ENCODE results near the gene RSAD1. TPM values are rescaled to one million over a fixed set of nuclear protein-coding genes. Genes with fewer than 3 reads are reported as not detected.

The RSAD1 gene
- total and polyA plus RNA-seq, 2 donors (not counting 3 experiments of a cell fraction or from before 2014, with no cell fraction given), result 20.3 to 35.5 TPM

DNA sequence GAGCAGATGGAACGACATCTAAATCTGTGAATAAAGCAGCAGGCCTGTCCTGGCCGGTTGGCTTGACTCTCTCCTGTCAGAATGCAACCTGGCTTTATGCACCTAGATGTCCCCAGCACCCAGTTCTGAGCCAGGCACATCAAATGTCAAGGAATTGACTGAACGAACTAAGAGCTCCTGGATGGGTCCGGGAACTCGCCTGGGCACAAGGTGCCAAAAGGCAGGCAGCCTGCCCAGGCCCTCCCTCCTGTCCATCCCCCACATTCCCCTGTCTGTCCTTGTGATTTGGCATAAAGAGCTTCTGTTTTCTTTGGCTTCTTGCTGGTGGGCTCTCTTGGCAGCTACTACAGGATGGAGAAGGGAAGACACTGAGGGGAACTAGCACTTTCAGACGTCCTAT lies 4.1 kb upstream of the RSAD1 start:
- Histone ChIP-seq H3K79me2 (ENCODE audit: control insufficient read depth, insufficient read depth, low read length) (peaks cover under 1% of the 10 kb centered on the region), H3K4me2 (ENCODE audit: insufficient read depth, low read length) (no peak overlapping the region), H3K4me3 (replicated peaks in 1 of 3; ENCODE audit: insufficient read depth in 1 of 3, low read depth in 1 of 3, low read length in 3 of 3) (no peak overlapping the region), H4K20me1 (replicated peaks; ENCODE audit: control insufficient read depth, extremely low read depth, insufficient read depth, low read length) (no peaks in the 10 kb centered on the region), H3K9ac (replicated peaks; ENCODE audit: extremely low read depth, insufficient read depth, low read length) (no peak overlapping the region), H2AFZ (ENCODE audit: low read depth, low read length) (no peak overlapping the region), H3K36me3 (ENCODE audit: control insufficient read depth in 2 of 2, extremely low read depth in 1 of 2, insufficient read depth in 2 of 2, low read length in 2 of 2) (no peaks in the 10 kb centered on the region), H3K9me1 (replicated peaks; ENCODE audit: control insufficient read depth, extremely low read depth, insufficient read depth, low read length) (no peaks in the 10 kb centered on the region), H3K4me1 (ENCODE audit: control insufficient read depth, extremely low read depth, insufficient read depth, low read length) (peaks cover 3% of the 10 kb centered on the region), H3K27me3 (ENCODE audit: control insufficient read depth in 2 of 2, insufficient read depth in 2 of 2, low read length in 2 of 2) (peaks cover 10 to 25% of the 10 kb centered on the region in 2 experiments), H3K9me3 (replicated peaks; ENCODE audit: control insufficient read depth, insufficient read depth, low read length) (no peaks in the 10 kb centered on the region), H3K27ac (ENCODE audit: insufficient read depth, low read depth, low read length) (no peak overlapping the region)
- TF ChIP-seq POLR2AphosphoS5 (IDR thresholded peaks at IDR 0.05; ENCODE audit: insufficient read depth, low read depth, low read length) (no peak), MYC (IDR thresholded peaks at IDR 0.05; ENCODE audit: low read depth, low read length) (no peak), POLR2A (IDR thresholded peaks at IDR 0.05; ENCODE audit: low read depth, low read length) (no peak), JUN (IDR thresholded peaks at IDR 0.05; ENCODE audit: borderline replicate concordance, insufficient read depth, insufficient read length, low read depth) (no peak), GATA2 (IDR thresholded peaks at IDR 0.05; ENCODE audit: insufficient read depth, insufficient read length, low read depth, low read length) (no peak), FOS (IDR thresholded peaks at IDR 0.05; ENCODE audit: borderline replicate concordance, insufficient read depth, low read length) (no peak), EZH2 (IDR thresholded peaks at IDR 0.05; ENCODE audit: borderline replicate concordance, low read depth, low read length, severe bottlenecking) (no peak)
- TF ChIP-seq, protein P1, sequence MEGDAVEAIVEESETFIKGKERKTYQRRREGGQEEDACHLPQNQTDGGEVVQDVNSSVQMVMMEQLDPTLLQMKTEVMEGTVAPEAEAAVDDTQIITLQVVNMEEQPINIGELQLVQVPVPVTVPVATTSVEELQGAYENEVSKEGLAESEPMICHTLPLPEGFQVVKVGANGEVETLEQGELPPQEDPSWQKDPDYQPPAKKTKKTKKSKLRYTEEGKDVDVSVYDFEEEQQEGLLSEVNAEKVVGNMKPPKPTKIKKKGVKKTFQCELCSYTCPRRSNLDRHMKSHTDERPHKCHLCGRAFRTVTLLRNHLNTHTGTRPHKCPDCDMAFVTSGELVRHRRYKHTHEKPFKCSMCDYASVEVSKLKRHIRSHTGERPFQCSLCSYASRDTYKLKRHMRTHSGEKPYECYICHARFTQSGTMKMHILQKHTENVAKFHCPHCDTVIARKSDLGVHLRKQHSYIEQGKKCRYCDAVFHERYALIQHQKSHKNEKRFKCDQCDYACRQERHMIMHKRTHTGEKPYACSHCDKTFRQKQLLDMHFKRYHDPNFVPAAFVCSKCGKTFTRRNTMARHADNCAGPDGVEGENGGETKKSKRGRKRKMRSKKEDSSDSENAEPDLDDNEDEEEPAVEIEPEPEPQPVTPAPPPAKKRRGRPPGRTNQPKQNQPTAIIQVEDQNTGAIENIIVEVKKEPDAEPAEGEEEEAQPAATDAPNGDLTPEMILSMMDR (IDR thresholded peaks at IDR 0.05; ENCODE audit: extremely low read depth in 1 of 2, insufficient read depth in 1 of 2, low read depth in 1 of 2, low read length in 2 of 2), result no peak
- TF ChIP-seq, protein P2, sequence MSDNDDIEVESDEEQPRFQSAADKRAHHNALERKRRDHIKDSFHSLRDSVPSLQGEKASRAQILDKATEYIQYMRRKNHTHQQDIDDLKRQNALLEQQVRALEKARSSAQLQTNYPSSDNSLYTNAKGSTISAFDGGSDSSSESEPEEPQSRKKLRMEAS (IDR thresholded peaks at IDR 0.05; ENCODE audit: insufficient read depth, insufficient read length), result no peak
- intact Hi-C loops (cut with micrococcal nuclease) (no loop called here), dilution Hi-C loops (cut with MboI; ENCODE audit: extremely low pct_ligation_motif_present, low sequenced_read_pairs) (no loop called here)
- ChIA-PET CTCF (interaction anchor here (1.6 to 2.6 kb wide), 2 partner anchors 77 to 113 kb away, joined by 4 to 10 read pairs; partner anchors contain the start of gene LRRC59), POLR2A (no interaction called here)
- FAIRE-seq, result no peak
- BruUV-seq (replicated peaks), result no TSS peak
- no peak for DNase-seq (ENCODE audit: low read depth, low spot score)
